NB4 (cell line): ENCODE measurements around the gene PDIA5.

ENCODE experiments used
- MAX ChIP-seq: IDR thresholded peaks from 2 replicates; pipeline ENCODE4 v1.6.1; 2011; ENCODE audit warnings: low read depth, low read length
- POLR2A ChIP-seq: IDR thresholded peaks from 2 replicates; pipeline ENCODE4 v1.6.1; 2011; ENCODE audit warnings: mild to moderate bottlenecking; ENCODE audit not compliant: insufficient read length; ENCODE audit errors: extremely low read depth
- TF ChIP-seq, protein P1 (sequence below): IDR thresholded peaks from one replicate; pipeline ENCODE4 v1.5.1; 2012; ENCODE audit warnings: low read depth, low read length

GRCh38 chr3:123158330-123158729, 91.5 kb downstream of the PDIA5 start:
- TF ChIP-seq, protein P1, sequence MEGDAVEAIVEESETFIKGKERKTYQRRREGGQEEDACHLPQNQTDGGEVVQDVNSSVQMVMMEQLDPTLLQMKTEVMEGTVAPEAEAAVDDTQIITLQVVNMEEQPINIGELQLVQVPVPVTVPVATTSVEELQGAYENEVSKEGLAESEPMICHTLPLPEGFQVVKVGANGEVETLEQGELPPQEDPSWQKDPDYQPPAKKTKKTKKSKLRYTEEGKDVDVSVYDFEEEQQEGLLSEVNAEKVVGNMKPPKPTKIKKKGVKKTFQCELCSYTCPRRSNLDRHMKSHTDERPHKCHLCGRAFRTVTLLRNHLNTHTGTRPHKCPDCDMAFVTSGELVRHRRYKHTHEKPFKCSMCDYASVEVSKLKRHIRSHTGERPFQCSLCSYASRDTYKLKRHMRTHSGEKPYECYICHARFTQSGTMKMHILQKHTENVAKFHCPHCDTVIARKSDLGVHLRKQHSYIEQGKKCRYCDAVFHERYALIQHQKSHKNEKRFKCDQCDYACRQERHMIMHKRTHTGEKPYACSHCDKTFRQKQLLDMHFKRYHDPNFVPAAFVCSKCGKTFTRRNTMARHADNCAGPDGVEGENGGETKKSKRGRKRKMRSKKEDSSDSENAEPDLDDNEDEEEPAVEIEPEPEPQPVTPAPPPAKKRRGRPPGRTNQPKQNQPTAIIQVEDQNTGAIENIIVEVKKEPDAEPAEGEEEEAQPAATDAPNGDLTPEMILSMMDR = no peak
- TF ChIP-seq POLR2A = no peak
- no peak for TF ChIP-seq MAX
